ENCODE measurements around the gene DYSF. TPM values are rescaled to one million over a fixed set of nuclear protein-coding genes. Genes with fewer than 3 reads are reported as not detected.

The DYSF gene
- total RNA-seq, 2 experiments from 2014 or later = not detected

DNA sequence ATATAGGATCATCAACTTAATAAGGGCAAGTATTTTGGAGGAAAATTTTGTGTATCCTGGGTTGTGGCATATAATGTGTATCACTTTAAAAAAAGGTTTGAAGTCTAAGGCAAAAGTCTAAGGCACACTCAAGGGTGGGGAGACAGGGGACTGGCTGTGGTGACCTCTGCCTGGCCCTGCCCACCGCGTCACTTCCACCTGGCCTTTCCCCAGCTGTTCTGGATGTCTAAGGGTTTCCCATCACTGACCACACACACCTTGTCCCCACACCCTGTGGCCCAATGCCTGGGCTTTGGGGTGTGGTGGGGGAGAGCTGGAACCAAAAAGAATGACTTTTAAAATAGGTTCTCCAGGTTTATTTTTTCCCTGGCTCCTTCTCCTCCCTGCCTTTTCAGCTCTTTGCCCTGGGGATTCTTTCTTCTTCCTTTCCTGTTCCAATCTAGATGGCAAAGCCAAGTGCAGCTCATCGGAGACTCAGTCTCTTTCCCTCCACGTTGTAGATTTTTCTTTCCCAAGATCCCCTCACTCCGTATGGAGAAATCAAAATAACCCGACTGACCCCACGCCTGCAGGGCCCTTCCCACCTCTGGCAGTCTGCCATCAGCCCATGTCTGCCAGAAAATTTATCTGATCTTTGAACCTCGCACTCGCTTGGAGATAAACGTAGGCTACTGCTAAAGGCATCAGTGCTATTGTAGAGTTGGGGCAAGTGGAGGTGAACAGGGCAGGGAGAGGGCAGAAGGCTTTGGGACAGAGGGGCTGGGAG is 257.2 kb downstream of the DYSF start:
- no peak overlapping the region for H3K4me3 ChIP-seq (ENCODE audit: low read depth, low read length, poor library complexity, severe bottlenecking)
- H2AFZ ChIP-seq (ENCODE audit: low read length) = no peak overlapping the region
- H3K9me3 ChIP-seq (ENCODE audit: low read length) = no peaks in the 10 kb centered on the region
- ChIA-PET POLR2A (no interaction called here), CTCF (ENCODE audit: unreplicated experiment) (no interaction called here)
- DNase-seq (ENCODE audit: low spot score) = no peak
- no peaks in the 10 kb centered on the region for H3K79me2 ChIP-seq (ENCODE audit: insufficient read depth, low read depth, low read length)
- intact Hi-C loops (cut with micrococcal nuclease; ENCODE audit: unreplicated experiment) = no loop called here
- H4K20me1 ChIP-seq (ENCODE audit: insufficient read depth, low read length) = no peaks in the 10 kb centered on the region
- no peaks in the 10 kb centered on the region for H3K4me1 ChIP-seq (ENCODE audit: insufficient read depth, low read length, poor library complexity, severe bottlenecking)
- H3K9me2 ChIP-seq (ENCODE audit: insufficient read depth, low read length) = no peaks in the 10 kb centered on the region
- H3K36me3 ChIP-seq (ENCODE audit: insufficient read depth, low read length) = no peaks in the 10 kb centered on the region
- H3K27ac ChIP-seq (ENCODE audit: low read depth, low read length, poor library complexity, severe bottlenecking) = no peak overlapping the region
- no TSS peak for BruUV-seq (replicated peaks)
- no peak overlapping the region for H3K4me2 ChIP-seq (ENCODE audit: low read length)
- no peak for TF ChIP-seq EZH2phosphoT487 (IDR thresholded peaks at IDR 0.05; ENCODE audit: borderline replicate concordance, low read depth, low read length)
- TF ChIP-seq, protein P1, sequence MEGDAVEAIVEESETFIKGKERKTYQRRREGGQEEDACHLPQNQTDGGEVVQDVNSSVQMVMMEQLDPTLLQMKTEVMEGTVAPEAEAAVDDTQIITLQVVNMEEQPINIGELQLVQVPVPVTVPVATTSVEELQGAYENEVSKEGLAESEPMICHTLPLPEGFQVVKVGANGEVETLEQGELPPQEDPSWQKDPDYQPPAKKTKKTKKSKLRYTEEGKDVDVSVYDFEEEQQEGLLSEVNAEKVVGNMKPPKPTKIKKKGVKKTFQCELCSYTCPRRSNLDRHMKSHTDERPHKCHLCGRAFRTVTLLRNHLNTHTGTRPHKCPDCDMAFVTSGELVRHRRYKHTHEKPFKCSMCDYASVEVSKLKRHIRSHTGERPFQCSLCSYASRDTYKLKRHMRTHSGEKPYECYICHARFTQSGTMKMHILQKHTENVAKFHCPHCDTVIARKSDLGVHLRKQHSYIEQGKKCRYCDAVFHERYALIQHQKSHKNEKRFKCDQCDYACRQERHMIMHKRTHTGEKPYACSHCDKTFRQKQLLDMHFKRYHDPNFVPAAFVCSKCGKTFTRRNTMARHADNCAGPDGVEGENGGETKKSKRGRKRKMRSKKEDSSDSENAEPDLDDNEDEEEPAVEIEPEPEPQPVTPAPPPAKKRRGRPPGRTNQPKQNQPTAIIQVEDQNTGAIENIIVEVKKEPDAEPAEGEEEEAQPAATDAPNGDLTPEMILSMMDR (conservative IDR thresholded peaks at IDR 0.05; ENCODE audit: low read length) = no peak

DNA sequence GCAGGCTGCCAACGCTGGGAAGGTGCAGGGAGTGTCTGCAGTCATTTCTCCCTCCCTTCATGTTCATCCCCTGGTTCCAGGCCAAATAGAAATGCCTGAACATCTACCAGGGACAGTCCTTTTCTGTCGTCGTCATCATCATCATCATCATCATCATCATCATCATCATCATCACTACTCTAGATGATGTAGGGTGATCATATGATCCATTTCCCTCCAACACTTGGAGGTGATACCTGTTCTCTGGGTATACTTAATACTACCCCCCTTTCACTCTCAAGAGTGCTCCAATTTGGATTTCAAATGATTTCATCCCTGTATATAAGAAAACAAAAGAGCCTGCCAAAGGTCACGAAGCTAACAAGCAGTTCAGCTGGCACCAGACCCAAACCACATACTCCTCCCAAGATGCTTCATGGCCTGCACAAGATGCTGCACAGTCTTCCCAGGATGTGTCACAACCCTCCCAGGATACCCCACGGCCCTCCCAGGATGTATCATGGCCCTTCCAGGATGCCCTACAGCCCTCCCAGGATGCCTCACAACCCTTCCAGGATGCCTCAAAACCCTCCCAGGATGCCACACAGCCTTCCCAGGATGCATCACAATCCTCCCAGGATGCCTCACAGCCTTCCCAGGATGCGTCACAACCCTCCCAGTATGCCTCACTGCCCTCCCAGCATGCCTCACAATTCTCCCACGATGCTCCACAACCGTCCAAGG is 257.9 kb downstream of the DYSF start:
- intact Hi-C loops (cut with micrococcal nuclease; ENCODE audit: unreplicated experiment) = no loop called here
- no peak overlapping the region for H3K4me2 ChIP-seq (ENCODE audit: low read length)
- POLR2A ChIA-PET = interaction anchor here (0.6 kb wide), 1 partner anchor 96 kb away, joined by 3 read pairs; no protein-coding TSS in a partner anchor
- H3K27ac ChIP-seq (ENCODE audit: low read depth, low read length, poor library complexity, severe bottlenecking) = no peak overlapping the region
- no peaks in the 10 kb centered on the region for H4K20me1 ChIP-seq (ENCODE audit: insufficient read depth, low read length)
- no peak overlapping the region for H2AFZ ChIP-seq (ENCODE audit: low read length)
- H3K4me1 ChIP-seq (ENCODE audit: insufficient read depth, low read length, poor library complexity, severe bottlenecking) = no peaks in the 10 kb centered on the region
- no peaks in the 10 kb centered on the region for H3K9me2 ChIP-seq (ENCODE audit: insufficient read depth, low read length)
- TF ChIP-seq EZH2phosphoT487 (IDR thresholded peaks at IDR 0.05; ENCODE audit: borderline replicate concordance, low read depth, low read length) = no peak
- TF ChIP-seq, protein P1 (conservative IDR thresholded peaks at IDR 0.05; ENCODE audit: low read length) = no peak
- H3K79me2 ChIP-seq (ENCODE audit: insufficient read depth, low read depth, low read length) = no peaks in the 10 kb centered on the region
- H3K4me3 ChIP-seq (ENCODE audit: low read depth, low read length, poor library complexity, severe bottlenecking) = no peak overlapping the region
- BruUV-seq (replicated peaks) = no TSS peak
- CTCF ChIA-PET (ENCODE audit: unreplicated experiment) = no interaction called here
- DNase-seq (ENCODE audit: low spot score) = no peak
- no peaks in the 10 kb centered on the region for H3K9me3 ChIP-seq (ENCODE audit: low read length)
- H3K36me3 ChIP-seq (ENCODE audit: insufficient read depth, low read length) = no peaks in the 10 kb centered on the region
